Natural killer cell treated with Interleukin-12 subunit alpha and Interleukin-12 subunit beta and Interleukin-15 and Interleukin-18, amount 100 ng/mL, for 72 hours (primary cell): ENCODE data around the gene KRT13. TPM values are rescaled to one million over a fixed set of nuclear protein-coding genes. Genes with fewer than 3 reads are reported as not detected.
"Not testable (repeated sequence)": the region's sequence is repeated elsewhere in the genome, so short reads cannot be mapped to it uniquely, and the experiment has no call there.

Experiments used
- ATAC-seq, 2 donors: fragments of 150-1000 bp; cut with Tn5 transposase in 1 of 2; sonication (Bioruptor Pico), chemical (Tn5 transposase) in 1 of 2; 2 replicates each; pipeline ENCODE4 v1.10.0; 2021
- DNase-seq: peaks from one replicate; pipeline ENCODE4 v3.0.0; 2022; ENCODE audit warnings: low spot score
- H3K27ac Mint-ChIP-seq, 2 donors: 1 replicate in 1 of 2; 2 replicates in 1 of 2; pipeline ENCODE4 v1.8.0; 2022; ENCODE audit warnings: mixed read lengths in 2 of 2, mild to moderate bottlenecking in 1 of 2, moderate library complexity in 1 of 2
- H3K27me3 Mint-ChIP-seq, 2 donors: 1 replicate in 1 of 2; 2 replicates in 1 of 2; pipeline ENCODE4 v1.8.0; 2022; ENCODE audit warnings: mixed read lengths in 2 of 2
- H3K36me3 Mint-ChIP-seq: one replicate; pipeline ENCODE4 v1.8.0; 2022; ENCODE audit warnings: mixed read lengths
- H3K4me1 Mint-ChIP-seq, 2 donors: 1 replicate in 1 of 2; 2 replicates in 1 of 2; pipeline ENCODE4 v1.8.0; 2022; ENCODE audit warnings: low read depth in 2 of 2, mixed read lengths in 2 of 2, mild to moderate bottlenecking in 1 of 2
- H3K4me3 Mint-ChIP-seq: one replicate; pipeline ENCODE4 v1.8.0; 2022; ENCODE audit warnings: mixed read lengths
- H3K9me3 Mint-ChIP-seq: 2 replicates; pipeline ENCODE4 v1.8.0; 2022; ENCODE audit warnings: mixed read lengths
- total RNA-seq, 2 donors: library from RNA; stranded (reverse); gene quantifications; one replicate each; pipeline ENCODE4 v1.2.3, GENCODE V29; 2022

The KRT13 gene
- total RNA-seq, 2 donors from 2014 or later, result not detected

DNA sequence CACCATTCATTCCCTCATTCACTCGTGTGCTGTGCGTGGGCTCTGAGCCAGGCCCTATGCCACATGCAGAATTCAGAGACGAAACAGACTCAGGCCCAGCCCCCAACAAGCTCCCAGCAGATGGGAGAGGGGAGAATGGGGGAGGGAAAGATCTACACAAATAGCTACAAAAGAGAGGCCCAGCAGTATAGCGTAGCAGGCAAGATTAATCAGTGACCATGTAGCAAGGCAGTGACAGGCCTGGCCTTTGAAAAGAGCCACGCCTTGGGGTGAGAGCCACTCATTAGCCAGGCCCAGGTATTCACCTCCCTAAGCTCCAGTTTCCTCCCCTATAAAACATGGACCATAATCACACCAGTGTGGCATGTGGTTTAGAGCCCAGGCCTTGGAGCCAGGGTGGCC lies 39.1 kb upstream of the KRT13 start:
- H3K27ac Mint-ChIP-seq, result no peak overlapping the region
- DNase-seq, result no peak

DNA sequence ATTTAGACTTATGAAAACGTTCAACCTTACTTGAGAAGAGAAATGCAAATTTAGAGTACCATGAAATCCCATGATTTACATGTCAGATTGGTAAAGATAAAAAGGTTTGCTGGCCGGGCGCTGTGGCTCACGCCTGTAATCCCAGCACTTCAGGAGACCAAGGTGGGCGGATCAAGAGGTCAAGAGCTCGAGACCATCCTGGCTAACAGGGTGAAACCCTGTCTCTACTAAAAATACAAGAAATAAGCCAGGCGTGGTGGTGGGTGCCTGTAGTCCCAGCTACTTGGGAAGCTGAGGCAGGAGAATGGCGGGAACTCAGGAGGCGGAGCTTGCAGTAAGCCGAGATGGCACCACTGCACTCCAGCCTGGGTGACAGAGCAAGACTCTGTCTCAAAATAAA lies 37.4 kb upstream of the KRT13 start:
- H3K27ac Mint-ChIP-seq, ATAC-seq, H3K36me3 Mint-ChIP-seq, H3K4me1 Mint-ChIP-seq, H3K9me3 Mint-ChIP-seq, H3K4me3 Mint-ChIP-seq, DNase-seq: not testable (repeated sequence)
- H3K27me3 Mint-ChIP-seq, result peaks cover 0 to 13% of the 10 kb centered on the region in 2 donors

More for the DNA sequence above, 39.1 kb upstream of the KRT13 start:
- no peak for ATAC-seq
- Mint-ChIP-seq H3K4me1 (peaks cover 7 to 14% of the 10 kb centered on the region in 2 donors), H3K27me3 (peaks cover 0 to 16% of the 10 kb centered on the region in 2 donors), H3K9me3 (no peaks in the 10 kb centered on the region), H3K36me3 (no peaks in the 10 kb centered on the region), H3K4me3 (no peak overlapping the region)

DNA sequence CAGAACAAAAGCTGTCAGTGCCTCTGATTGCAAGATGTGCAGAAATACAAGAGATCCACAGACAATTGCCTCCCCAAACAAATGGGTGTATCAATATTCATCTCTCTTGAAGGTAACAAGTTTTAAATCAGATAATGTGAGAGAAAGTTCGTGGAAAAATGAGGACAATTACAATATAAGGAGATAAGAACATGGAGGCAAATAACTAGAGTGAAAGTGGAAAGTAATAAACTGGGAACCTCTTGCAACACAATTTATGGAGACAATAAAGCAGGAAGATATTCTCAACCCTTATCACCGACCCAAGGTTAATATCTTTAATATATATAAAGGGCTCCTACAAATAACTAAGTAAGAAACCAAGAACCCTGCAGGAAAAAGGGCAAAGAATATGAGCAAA lies 36.9 kb upstream of the KRT13 start:
- ATAC-seq, result no peak
- no peaks in the 10 kb centered on the region for H3K36me3 Mint-ChIP-seq

DNA sequence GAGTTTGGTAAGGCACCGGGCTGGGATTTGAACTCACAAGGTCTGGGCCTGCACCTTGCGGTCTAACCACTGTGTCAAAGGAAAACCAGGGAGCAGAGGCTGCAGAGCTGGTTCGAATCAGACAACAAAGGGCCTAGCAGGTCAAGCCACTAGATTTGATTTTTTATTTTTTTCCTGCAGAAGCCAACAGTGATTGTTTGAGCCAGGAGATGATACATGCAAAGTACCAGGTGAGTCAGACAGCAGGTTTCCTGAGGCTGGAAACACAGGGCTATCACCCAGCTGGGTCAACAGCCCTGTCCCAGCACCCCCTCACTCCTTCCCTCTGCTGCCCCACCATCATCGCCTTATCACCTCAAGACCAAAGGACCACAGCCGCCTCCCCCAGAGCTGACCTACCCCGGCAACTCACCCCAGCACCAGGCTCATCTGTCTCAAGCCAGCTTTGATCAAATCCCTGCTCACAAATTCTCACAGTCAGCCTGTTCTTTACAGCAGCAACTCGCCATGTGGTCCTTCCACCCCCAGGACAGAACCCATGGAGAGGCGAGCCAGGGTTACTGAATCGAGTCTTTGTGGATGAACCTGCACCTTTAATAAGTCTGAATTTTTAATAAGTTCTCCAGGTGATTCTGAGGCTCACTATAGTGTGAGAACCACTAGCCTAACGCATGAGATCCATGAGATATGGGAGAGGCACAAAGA lies 35.7 kb upstream of the KRT13 start:
- Mint-ChIP-seq H3K27me3 (peaks cover 0 to 16% of the 10 kb centered on the region in 2 donors), H3K27ac (no peak overlapping the region), H3K9me3 (no peaks in the 10 kb centered on the region), H3K4me3 (no peak overlapping the region), H3K36me3 (no peaks in the 10 kb centered on the region), H3K4me1 (no peaks in the 10 kb centered on the region)
- no peak for ATAC-seq
- DNase-seq, result no peak

More for the DNA sequence above, 36.9 kb upstream of the KRT13 start:
- no peak overlapping the region for H3K27ac Mint-ChIP-seq
- H3K4me3 Mint-ChIP-seq, result no peak overlapping the region
- H3K27me3 Mint-ChIP-seq, result peaks cover 0 to 9% of the 10 kb centered on the region in 2 donors
- no peak for DNase-seq
- no peaks in the 10 kb centered on the region for H3K4me1 Mint-ChIP-seq
- H3K9me3 Mint-ChIP-seq, result no peaks in the 10 kb centered on the region

DNA sequence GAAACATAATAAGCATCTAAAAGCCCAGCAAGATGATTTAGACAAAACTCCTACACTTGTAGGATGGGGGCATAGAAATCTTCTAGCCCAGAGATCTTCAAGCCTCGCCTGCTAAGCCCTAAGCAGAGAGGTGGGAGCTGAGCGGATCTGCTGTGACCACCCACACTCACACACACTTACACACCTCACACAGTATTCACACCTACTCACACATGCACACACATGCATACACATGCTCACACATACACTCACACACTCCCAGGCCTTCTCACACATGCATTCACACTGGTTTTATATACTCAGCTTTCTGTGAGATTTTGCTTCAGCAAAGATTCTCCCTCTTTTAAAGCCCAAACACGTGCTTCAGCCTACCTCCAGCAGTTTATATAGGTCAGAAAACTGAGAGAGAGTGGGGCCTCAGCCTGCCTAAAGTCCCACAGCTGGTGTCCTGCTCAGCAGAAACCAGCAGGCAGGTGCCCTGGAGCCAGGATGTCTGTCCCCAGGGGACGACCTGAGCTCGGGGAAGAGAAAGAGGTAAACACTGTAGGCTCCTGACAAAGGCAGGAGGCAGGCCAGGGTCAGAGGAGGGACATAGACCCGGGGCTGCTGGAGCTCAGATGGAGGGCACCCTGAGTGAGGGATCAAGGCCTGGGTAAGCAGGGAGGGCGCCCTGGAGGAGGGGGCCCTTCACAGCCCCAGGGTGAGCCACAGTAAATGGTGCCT lies 34.7 kb upstream of the KRT13 start:
- no peaks in the 10 kb centered on the region for H3K4me1 Mint-ChIP-seq
- ATAC-seq (no peak), DNase-seq (peak; percentile 42)
- H3K27ac Mint-ChIP-seq, result no peak overlapping the region
- peaks cover 0 to 16% of the 10 kb centered on the region in 2 donors for H3K27me3 Mint-ChIP-seq
- H3K9me3 Mint-ChIP-seq, result no peaks in the 10 kb centered on the region
- H3K4me3 Mint-ChIP-seq, result no peak overlapping the region
- no peaks in the 10 kb centered on the region for H3K36me3 Mint-ChIP-seq

DNA sequence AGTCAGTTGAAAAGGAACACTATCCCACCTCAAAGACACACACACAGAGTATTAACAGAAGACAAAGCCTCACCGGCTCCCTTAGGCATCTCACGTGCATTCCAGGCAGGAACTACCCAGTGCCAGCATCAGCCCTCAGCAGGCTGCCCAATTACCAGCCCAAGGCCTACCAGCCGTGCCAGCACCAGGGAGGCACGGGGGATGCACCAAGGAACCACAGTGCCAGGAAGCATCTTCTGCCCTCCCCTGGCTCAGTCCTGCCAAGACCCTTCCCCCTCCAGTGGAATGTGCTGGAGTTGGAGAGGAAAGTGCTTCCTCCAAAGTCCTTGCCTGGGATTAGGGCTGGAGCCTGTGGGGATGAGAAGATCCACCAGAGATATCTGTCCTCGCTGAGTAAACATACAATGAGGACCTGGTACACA lies 33.7 kb upstream of the KRT13 start:
- no peak overlapping the region for H3K27ac Mint-ChIP-seq
- DNase-seq, result peak; percentile 56
- no peaks in the 10 kb centered on the region for H3K4me1 Mint-ChIP-seq
- ATAC-seq, result no peak
- H3K27me3 Mint-ChIP-seq, result peaks cover 0 to 16% of the 10 kb centered on the region in 2 donors
- no peaks in the 10 kb centered on the region for H3K36me3 Mint-ChIP-seq
- H3K4me3 Mint-ChIP-seq, result no peak overlapping the region
- no peaks in the 10 kb centered on the region for H3K9me3 Mint-ChIP-seq

DNA sequence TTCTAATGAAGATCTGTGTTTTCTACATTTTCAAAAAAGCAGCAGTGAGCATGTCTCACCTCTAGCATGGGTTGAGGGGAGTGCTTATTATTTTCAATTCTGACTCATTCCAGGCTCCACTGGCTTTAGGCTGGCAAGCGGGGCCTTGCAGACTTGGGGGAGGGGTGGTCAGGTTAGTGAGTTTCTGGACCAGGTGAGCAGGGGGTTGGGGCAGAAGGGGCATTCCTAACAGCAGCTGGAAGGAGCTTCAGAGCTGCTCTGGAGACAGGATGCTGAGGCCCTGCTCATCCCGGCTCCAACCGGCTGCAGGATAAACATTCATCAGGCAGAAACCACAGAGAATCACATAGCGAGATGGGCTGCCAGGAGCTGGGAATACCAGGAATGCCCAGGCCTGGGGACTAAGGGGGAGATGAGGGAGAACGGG lies 33.2 kb upstream of the KRT13 start:
- DNase-seq (no peak), ATAC-seq (no peak)
- Mint-ChIP-seq H3K4me3 (no peak overlapping the region), H3K4me1 (no peaks in the 10 kb centered on the region), H3K36me3 (no peaks in the 10 kb centered on the region), H3K27me3 (peaks cover under 1 to 19% of the 10 kb centered on the region in 2 donors), H3K9me3 (no peaks in the 10 kb centered on the region), H3K27ac (no peak overlapping the region)

DNA sequence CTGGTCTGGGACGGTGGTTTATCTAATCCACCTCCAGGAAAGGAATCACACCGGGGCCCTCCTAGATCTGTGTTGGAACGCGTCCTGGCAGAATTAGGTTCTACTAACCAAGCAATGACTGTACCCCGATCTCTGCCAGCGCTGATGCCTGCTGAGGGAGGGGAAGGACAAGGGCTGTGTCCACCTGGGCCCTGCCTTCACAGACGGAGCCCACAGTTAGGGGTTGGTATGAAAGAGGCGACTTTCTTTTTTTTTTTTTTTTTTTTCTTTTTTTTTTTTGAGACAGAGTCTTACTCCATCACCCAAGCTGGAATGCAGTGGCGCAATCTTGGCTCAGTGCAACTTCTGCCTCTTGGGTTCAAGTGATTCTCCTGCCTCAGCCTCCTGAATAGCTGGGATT lies 32.6 kb upstream of the KRT13 start:
- Mint-ChIP-seq H3K9me3 (no peaks in the 10 kb centered on the region), H3K4me1 (no peaks in the 10 kb centered on the region), H3K4me3 (no peak overlapping the region), H3K36me3 (no peaks in the 10 kb centered on the region), H3K27ac (no peak overlapping the region), H3K27me3 (peaks cover 6 to 25% of the 10 kb centered on the region in 2 donors)
- no peak for DNase-seq
- ATAC-seq, result no peak

DNA sequence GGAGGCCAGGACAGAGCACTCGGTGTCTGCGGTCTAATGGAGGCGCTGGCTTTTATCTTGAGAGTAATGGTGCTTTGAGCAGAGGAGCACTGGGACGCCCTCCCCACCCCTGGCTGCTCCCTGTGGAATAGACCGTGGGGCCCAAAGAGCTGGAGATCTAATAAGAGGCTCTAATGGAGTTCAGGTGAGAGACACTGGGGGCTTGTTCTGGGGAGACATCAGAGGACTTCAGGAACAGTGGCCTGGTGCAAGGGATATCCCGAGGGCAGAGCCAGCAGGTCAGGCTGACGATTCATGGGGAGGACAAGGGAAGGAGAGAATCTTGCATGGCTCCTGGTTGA lies 32.2 kb upstream of the KRT13 start:
- Mint-ChIP-seq H3K36me3 (no peaks in the 10 kb centered on the region), H3K27me3 (peaks cover 10 to 27% of the 10 kb centered on the region in 2 donors), H3K4me1 (no peaks in the 10 kb centered on the region), H3K9me3 (no peaks in the 10 kb centered on the region), H3K4me3 (no peak overlapping the region), H3K27ac (no peak overlapping the region)
- DNase-seq (no peak), ATAC-seq (no peak)

DNA sequence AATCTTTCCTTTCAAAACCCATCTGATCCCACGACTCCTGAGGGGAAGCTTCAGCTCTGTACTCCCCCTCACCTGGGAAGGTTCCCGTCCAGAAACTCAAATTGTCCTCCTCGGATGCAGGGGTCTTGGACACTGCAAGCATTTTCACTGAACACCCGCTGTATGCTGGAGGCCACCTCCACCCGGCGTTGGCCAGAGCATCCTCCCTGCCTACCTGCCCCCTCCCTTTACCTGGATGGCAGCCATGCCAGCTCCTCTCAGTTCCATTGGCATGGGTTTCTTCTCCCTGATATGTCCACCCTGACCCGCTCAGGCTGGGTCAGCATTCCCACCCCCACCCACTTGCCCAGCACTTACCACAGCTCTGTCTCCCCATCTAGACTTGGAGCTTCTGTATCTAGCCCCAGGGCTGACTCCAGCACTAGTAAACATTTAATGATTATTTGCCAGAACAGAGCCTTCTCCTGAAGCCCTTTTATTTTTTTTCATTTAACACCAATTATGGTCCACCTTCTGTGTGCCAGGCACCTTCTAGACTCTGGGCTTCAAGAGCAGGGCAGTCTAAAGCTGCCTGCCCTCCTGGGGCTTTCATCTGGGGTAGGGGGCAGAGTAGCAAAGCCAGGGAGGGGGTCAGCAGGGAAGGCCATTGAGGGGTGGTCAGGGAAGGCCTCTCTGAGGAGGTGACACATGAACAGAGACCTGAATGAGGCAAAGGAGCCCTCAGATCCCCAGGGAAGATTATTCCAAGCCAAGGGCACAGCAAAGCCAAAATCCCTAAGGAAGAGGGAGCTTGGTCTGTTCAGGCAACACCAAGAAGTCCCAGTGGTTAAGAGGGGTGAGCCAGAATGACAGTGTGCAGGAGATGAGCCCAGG lies 31.6 kb upstream of the KRT13 start:
- DNase-seq (peak; percentile 48), ATAC-seq (no peak)
- Mint-ChIP-seq H3K4me3 (no peak overlapping the region), H3K36me3 (no peaks in the 10 kb centered on the region), H3K27ac (no peak overlapping the region), H3K4me1 (no peaks in the 10 kb centered on the region), H3K9me3 (no peaks in the 10 kb centered on the region), H3K27me3 (peaks cover 16 to 31% of the 10 kb centered on the region in 2 donors)

DNA sequence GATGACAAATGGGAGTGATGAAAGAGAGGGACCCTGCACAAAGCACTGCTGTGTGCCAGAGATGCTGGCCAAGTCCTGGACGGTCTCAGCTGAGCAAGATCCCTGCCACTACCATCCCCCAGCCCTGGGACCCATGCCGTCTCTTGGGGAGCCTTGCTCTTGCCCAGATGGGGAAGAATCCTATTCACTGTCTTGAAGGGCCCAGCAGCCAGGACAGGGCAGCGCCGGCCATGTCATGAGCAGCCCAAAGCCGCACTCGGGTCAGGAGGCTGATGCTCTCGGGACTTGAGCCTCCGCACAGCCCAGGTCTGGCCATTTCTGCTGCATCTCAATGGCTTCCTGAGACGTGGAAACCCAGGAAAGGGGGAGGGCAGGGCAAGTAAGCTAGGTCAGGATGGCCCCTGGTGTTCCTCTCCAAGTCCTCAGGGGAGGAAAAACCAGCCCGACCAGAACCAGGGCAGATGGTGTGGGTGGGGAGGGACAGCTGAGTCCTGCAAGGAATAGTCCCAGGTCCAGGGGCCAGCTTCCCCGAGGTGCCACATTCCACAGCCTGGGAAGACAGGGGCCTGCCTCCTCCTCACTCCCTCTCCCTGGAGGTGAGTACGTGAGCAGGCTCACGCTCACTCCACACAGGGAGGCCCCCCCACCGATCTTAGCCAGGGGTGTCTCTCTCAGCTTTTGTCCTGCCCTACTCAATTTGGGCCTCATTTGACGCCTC lies 30.5 kb upstream of the KRT13 start:
- DNase-seq (no peak), ATAC-seq (peak in 1 of 2 donors; percentile 22)
- Mint-ChIP-seq H3K36me3 (no peaks in the 10 kb centered on the region), H3K9me3 (no peaks in the 10 kb centered on the region), H3K27me3 (peaks cover 19 to 38% of the 10 kb centered on the region in 2 donors), H3K27ac (no peak overlapping the region), H3K4me1 (no peaks in the 10 kb centered on the region), H3K4me3 (no peak overlapping the region)

DNA sequence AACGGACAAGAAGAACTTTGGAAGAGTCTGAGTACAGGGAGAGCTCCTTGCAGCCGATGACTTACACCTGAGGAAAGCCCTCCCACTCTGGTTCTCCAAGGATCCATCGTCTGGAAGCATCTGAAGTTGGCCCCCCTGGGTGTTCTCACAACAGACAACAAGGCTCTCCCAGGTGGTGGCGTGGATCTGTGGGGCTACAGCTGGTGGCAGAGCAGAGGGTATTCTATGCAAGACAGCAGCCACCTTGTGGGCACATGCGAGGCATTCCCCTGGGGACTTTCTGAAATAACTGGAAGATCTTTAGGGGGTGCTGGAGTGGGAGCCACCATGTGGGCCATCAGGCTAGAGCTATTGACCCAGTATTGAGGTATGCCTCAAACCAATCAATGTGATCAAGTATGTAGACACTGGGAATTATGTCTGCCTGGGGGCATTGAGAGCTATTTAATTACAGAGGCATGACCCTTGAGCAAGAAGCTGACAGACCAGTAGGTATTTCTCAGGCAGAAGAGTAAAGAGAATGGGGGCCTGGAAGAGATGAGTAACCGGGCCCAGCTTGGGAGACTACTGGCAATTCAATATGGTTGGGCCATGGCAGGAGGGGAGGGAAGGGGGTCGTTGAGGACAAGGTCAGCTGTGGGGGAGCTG lies 29.6 kb upstream of the KRT13 start:
- no peak for ATAC-seq
- Mint-ChIP-seq H3K4me1 (no peaks in the 10 kb centered on the region), H3K36me3 (no peaks in the 10 kb centered on the region), H3K27me3 (peaks cover 19 to 38% of the 10 kb centered on the region in 2 donors), H3K4me3 (no peak overlapping the region), H3K27ac (no peak overlapping the region), H3K9me3 (no peaks in the 10 kb centered on the region)
- no peak for DNase-seq

DNA sequence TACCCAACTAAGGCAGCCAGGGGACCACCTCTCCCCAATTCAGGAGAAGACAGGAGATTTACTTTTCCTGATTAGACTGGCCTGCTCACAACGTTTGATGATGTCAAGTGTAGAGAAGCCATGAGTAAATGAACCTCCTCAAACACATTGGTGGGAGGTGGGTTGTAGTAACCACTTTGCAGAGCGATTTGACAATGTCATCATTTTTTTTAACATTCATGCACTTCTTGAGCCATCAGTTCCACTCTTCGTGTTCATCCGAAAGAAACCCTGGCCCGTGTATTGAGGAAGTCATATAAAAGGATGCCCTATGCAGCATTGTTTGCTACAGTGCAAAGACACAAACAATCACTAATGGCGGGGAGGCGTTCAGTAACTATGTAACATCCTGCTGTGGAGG lies 28.2 kb upstream of the KRT13 start:
- Mint-ChIP-seq H3K36me3 (no peaks in the 10 kb centered on the region), H3K27ac (no peak overlapping the region), H3K9me3 (no peaks in the 10 kb centered on the region), H3K4me3 (no peak overlapping the region), H3K27me3 (peaks cover 29 to 39% of the 10 kb centered on the region in 2 donors), H3K4me1 (no peaks in the 10 kb centered on the region)
- DNase-seq (no peak), ATAC-seq (no peak)
